AG10803 (cell line): ENCODE measurements around the gene AUH.

Experiments used
- DNase-seq: peaks from one replicate; pipeline ENCODE4 v3.0.0; 2010; ENCODE audit warnings: low read depth
- H3K4me3 ChIP-seq: 2 replicates; pipeline ENCODE4 v1.5.1; 2011; ENCODE audit warnings: mild to moderate bottlenecking, low read length, control low read depth
- CTCF ChIP-seq: conservative IDR thresholded peaks from 2 replicates; pipeline ENCODE4 v1.5.1; 2011; ENCODE audit warnings: mild to moderate bottlenecking, low read length, control low read depth, inconsistent platforms

Gene AUH

GRCh38 chr9:91403665-91404543 lies 42.2 kb upstream of the AUH start:
- TF ChIP-seq CTCF: no peak
- no peak overlapping the region for H3K4me3 ChIP-seq
- no peak for DNase-seq

- DNase-seq: no peak
- TF ChIP-seq CTCF: no peak
- no peak overlapping the region for H3K4me3 ChIP-seq
Observed at GRCh38 chr9:91398926-91399325, 37.2 kb upstream of the AUH start.

GRCh38 chr9:91395553-91396471 lies 34.1 kb upstream of the AUH start:
- TF ChIP-seq CTCF: no peak
- H3K4me3 ChIP-seq: no peak overlapping the region
- DNase-seq: peak; percentile 91

GRCh38 chr9:91395106-91395552 lies 33.4 kb upstream of the AUH start:
- TF ChIP-seq CTCF: no peak
- no peak overlapping the region for H3K4me3 ChIP-seq
- DNase-seq: peak; percentile 74

GRCh38 chr9:91393826-91394225 lies 32.1 kb upstream of the AUH start:
- H3K4me3 ChIP-seq: no peak overlapping the region
- no peak for TF ChIP-seq CTCF
- DNase-seq: no peak

GRCh38 chr9:91392435-91392834 lies 30.7 kb upstream of the AUH start:
- no peak overlapping the region for H3K4me3 ChIP-seq
- DNase-seq: no peak
- no peak for TF ChIP-seq CTCF
